ENCODE data around the gene AGPAT3.

The AGPAT3 gene

GRCh38 chr21:43873673-43874072 lies 8.7 kb downstream of the AGPAT3 start:
- no peak for TF ChIP-seq CTCF (IDR thresholded peaks at IDR 0.05; ENCODE audit: extremely low read depth, missing control alignments)
- DNase-seq (ENCODE audit: low spot score) = no peak

- DNase-seq (ENCODE audit: low spot score) = no peak
- no peak for TF ChIP-seq CTCF (IDR thresholded peaks at IDR 0.05; ENCODE audit: extremely low read depth, missing control alignments)
These were observed 9.2 kb downstream of the AGPAT3 start for GRCh38 chr21:43874085-43874805.

DNA sequence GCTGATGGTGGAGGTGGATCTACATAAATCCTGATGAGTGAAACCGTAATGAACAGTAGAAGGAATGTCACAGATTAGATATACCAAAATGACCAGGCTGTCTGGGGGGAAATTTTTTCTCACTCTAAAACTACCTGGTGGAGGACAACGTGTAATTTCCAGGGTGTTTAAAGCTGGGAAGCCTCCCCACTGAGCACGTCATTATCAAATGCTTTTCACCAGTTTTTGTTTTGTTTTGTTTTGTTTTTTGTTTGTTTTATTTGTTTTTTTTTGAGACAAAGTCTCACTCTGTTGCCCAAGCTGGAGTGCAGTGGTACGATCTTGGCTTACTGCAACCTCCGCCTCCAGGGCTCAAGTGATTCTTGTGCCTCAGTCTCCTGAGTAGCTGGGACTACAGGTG lies 11.6 kb downstream of the AGPAT3 start:
- DNase-seq (ENCODE audit: low spot score) = no peak
- TF ChIP-seq CTCF (IDR thresholded peaks at IDR 0.05; ENCODE audit: extremely low read depth, missing control alignments) = no peak

DNA sequence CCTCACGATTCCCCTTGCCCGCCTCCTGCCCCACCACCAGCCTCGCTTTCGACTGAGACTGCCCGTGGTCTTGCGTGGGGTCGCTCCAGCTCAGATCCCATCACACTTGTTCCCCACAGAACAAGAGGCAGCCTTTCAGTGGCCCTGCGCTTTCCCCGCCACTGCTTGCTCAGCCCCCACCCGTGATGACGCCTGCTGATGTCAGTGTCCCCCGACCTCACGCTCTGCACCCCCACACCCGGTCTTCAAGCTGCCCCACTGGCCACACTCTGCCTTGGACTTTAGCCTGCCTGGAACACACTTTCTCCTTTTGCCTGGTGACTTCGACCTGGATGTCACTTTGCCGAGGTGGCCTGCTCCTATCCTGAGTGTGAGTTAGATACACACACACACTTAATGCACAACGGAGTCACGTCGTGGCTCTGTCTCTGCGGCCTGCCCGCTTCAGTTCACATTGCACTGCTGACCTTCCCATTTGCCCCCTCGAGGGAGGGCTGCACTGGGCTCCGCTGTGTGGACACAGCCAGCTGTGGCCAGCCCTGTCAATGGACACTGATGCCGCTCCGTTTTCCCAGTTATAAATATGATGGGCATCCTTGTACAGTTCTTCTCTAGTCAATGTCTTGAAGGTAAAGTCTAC lies 13.0 kb downstream of the AGPAT3 start:
- TF ChIP-seq CTCF (IDR thresholded peaks at IDR 0.05; ENCODE audit: extremely low read depth, missing control alignments) = no peak
- DNase-seq (ENCODE audit: low spot score) = no peak

DNA sequence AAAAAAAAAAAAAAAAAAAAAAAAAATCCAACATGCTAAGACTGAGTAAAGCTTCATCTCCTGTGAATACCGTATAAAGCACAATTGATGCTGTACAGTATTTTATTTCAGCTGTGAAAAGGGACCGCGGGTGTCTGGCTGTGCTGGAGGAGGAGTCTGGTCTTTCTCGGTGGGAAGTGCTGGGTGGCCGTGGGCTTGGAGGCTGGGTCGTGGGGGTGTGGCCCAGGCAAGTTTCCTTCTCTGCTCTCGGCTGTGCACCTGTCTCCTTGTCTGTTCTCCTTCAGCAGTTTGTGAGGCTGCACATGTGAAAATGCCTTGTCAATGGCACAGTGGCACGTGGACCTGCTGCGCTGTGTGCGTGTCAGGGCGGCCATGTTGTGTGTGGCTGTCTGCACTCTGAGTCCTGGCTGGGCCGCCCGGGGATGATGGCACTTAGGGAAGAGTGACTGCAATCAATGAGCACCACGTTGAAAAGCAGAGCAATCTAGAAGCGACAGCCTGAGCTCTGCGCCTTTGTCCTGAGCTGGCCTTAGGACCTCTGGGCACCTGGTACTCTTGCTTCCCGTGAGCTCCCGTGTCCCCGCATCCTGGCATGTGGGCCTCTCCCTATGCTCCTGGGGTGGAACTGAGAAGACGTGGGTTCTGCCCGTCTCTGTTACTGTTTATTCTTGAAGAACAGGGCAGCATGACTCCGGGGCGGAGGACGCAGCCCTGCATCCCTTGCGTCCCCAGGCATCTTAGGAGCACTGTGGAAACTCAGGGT lies 14.5 kb downstream of the AGPAT3 start:
- no peak for DNase-seq (ENCODE audit: low spot score)
- no peak for TF ChIP-seq CTCF (IDR thresholded peaks at IDR 0.05; ENCODE audit: extremely low read depth, missing control alignments)

- TF ChIP-seq CTCF (IDR thresholded peaks at IDR 0.05; ENCODE audit: extremely low read depth, missing control alignments) = no peak
- DNase-seq (ENCODE audit: low spot score) = no peak
These were observed 15.3 kb downstream of the AGPAT3 start for GRCh38 chr21:43880111-43880985.

All from GM20000 (cell line).